Rectal smooth muscle tissue (tissue), 1 donor: ENCODE results near the gene S100A1.

Experiments used
- H3K27ac ChIP-seq: one replicate; pipeline ENCODE4 v1.7.0; 2013; ENCODE audit warnings: low read depth, low read length, inconsistent platforms
- H3K27me3 ChIP-seq: one replicate; pipeline ENCODE4 v1.7.0; 2013; ENCODE audit warnings: low read length; ENCODE audit not compliant: control insufficient read depth, insufficient read depth
- H3K36me3 ChIP-seq: one replicate; pipeline ENCODE4 v1.7.0; 2013; ENCODE audit warnings: low read length; ENCODE audit not compliant: control insufficient read depth, insufficient read depth
- H3K4me1 ChIP-seq: one replicate; pipeline ENCODE4 v1.7.0; 2013; ENCODE audit warnings: low read length; ENCODE audit not compliant: control insufficient read depth, insufficient read depth
- H3K4me3 ChIP-seq: one replicate; pipeline ENCODE4 v1.7.0; 2013; ENCODE audit warnings: low read length
- H3K9ac ChIP-seq: one replicate; pipeline ENCODE4 v1.7.0; 2013; ENCODE audit warnings: low read length

The S100A1 gene

DNA sequence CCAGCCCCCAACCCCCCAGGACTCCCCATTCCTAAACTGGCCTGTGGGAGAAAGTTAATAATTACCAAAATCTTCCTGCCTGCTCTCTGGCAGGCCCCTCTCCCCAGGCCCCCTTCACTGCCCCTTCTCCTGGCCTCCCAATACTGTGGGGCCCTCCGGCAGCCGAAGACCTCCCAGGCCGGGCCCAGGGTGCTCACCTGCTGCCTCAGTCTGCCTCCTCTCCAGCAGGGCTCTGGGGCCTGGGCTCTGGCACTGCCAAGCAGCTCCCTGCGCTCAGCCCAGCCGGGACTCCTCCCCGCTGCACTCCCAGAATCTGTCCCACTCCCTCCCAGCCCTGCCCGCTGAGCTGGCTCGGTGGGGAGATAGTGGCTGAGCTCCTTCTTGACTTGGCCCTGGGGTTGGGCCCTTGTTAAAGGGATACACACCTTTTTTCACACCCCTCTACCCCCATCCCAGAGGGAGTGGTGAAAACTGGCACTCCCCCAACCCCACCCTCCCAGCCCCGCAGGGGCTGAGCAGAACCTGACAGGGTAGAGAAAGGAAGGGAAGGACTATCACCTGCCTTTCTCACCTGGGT is 15.4 kb upstream of the S100A1 start, which contains the start of gene S100A16:
Gene S100A16 (minus strand): TSS at position 383 of the 577 bp plus-strand sequence. CDS start 4,986 bp downstream, outside the sequence.
- peak within 1 kb of the TSS; percentile 82 for H3K27ac ChIP-seq
- peaks cover 18% of the 10 kb centered on the region for H3K4me1 ChIP-seq
- H3K36me3 ChIP-seq = no peaks in the 10 kb centered on the region
- H3K27me3 ChIP-seq = no peaks in the 10 kb centered on the region
- H3K9ac ChIP-seq = peak within 1 kb of the TSS; percentile 64
- peak within 1 kb of the TSS; percentile 87 for H3K4me3 ChIP-seq

DNA sequence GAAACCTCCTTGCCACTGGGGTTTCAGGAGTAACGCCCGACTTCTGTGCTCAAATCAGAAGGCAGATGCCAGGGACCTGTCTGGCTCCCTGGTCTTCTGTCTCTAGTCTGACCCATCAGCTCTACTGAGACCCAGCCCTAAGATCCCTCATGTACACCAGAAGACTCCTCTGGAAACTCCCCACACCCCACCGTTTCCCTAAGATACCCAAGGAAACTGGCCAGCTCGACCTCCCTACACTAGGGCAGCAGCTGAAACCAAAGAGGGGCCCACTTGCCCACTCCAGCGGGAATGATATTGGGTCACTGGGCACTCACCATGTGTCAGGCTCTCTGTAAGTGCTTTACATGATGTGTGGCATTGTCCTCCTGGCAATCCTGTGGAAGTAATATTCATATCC is 14.8 kb upstream of the S100A1 start:
- Histone ChIP-seq H3K36me3 (no peaks in the 10 kb centered on the region), H3K4me3 (peak overlapping the region; percentile 87), H3K9ac (no peak overlapping the region), H3K27ac (peak overlapping the region; percentile 82), H3K27me3 (no peaks in the 10 kb centered on the region), H3K4me1 (peaks cover 18% of the 10 kb centered on the region)

DNA sequence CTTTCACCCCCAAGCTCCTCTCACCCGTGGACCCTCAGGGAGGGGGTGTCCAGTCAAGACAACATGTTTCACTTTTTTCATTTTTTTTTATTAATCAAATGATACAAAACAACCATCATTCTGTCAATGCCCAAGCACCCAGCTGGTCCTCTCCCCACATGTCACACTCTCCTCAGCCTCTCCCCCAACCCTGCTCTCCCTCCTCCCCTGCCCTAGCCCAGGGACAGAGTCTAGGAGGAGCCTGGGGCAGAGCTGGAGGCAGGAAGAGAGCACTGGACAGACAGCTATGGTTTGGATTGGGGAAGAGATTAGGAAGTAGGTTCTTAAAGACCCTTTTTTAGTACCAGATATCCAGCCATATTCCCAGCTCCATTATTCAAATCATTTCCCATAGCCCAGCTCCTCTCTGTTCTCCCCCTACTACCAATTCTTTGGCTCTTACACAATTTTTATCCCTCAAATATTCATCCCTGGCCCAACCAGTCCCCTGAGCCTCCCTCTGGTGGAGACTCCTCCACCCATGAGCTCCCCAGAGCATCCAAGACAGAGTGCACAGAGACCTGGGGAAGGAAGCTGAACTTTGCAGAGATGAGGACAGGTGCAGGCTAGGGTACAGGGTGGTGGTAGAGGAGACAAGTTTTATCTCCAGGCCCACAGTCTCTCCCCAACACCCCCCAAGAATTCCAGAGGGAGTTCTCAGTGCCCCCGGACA is 13.9 kb upstream of the S100A1 start:
- Histone ChIP-seq H3K4me1 (peaks cover 14% of the 10 kb centered on the region), H3K9ac (no peak overlapping the region), H3K4me3 (no peak overlapping the region), H3K27me3 (no peaks in the 10 kb centered on the region), H3K27ac (no peak overlapping the region), H3K36me3 (no peaks in the 10 kb centered on the region)

DNA sequence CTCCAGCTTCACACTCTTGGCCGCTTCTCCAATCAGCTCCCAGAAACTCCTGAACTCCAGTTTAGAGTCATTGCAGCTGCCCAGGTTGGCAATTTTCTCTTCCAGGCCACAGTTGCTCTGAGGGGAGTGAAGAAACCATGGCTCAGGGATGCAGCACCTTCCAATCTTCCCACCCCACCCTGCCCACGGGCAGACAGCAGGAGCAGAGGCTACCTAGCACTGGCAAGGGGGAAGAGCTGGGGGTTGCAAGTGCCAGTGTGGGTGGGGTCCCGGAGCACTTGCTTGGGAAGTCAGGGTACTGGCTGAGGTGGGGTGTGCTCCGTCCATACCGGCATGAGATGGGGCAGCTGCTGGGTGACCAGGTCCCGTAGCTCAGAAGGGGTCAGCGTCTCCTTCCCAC is 13.3 kb upstream of the S100A1 start:
- peaks cover 13% of the 10 kb centered on the region for H3K4me1 ChIP-seq
- H3K9ac ChIP-seq = no peak overlapping the region
- no peak overlapping the region for H3K27ac ChIP-seq
- no peaks in the 10 kb centered on the region for H3K27me3 ChIP-seq
- peaks cover 4% of the 10 kb centered on the region for H3K36me3 ChIP-seq
- H3K4me3 ChIP-seq = no peak overlapping the region

DNA sequence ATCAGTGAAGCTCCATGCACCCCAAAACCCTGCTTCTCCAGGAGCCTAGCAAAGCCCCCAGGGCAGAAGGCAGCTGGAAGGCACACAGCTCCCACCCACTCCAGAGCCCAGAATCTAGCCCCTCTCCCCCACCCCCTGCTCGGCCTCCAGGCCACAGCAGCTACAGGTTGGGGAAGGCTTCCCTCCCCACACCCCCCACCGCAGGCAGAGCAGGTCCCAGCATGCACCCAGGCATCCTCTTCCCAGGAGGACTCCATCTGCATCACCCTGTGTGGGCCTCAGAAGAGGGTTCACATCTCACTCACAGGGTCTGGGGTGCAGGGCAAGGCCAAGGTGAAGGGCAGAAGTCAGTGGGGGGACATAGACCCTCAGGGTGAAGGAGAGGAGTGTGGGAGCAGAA is 12.8 kb upstream of the S100A1 start:
- peak overlapping the region; percentile 51 for H3K4me3 ChIP-seq
- H3K27me3 ChIP-seq = no peaks in the 10 kb centered on the region
- H3K4me1 ChIP-seq = peaks cover 9% of the 10 kb centered on the region
- no peak overlapping the region for H3K27ac ChIP-seq
- H3K9ac ChIP-seq = no peak overlapping the region
- peaks cover 4% of the 10 kb centered on the region for H3K36me3 ChIP-seq

DNA sequence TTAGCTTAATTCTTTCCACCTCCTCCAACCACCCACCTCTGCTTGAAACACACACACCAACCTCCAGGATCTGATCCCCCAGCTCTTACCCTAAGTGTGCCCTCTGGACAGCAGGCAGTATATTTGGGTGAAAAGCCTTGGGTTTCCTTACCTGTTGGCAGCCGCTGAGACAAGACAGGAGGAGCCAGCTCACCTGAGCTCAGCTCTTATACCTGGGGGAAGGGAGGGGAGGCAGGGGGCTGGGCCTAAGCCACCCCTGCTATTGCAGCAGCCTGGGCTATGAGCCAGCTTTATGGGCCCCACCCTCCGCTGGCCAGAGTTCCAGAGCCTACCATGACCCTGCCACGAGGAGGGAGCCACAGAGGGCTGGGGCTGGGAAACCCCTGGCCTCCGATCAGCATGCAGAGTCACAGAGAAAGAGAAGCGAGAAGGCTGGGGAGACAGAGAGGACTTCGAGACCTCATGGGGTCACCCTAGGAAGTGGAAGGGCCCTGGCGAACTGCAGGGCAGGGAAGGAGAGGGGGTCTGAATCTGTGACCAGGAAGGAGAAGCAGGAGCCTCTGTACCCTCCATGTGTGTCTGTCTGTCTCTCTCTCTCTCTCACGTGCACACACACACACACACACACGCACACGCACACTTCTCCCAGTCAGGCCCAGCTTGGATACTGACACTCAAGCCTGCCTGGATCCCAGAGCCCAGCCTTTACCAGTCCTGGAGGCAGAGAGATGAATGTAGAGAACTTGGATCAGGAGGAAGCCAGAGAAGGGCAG is 11.9 kb upstream of the S100A1 start, which contains the start of gene S100A14:
Gene S100A14 (minus strand): TSS at position 182 of the 773 bp plus-strand sequence. CDS start 467 bp downstream, outside the sequence.
- Histone ChIP-seq H3K9ac (no peak within 1 kb of the TSS), H3K36me3 (peaks cover 4% of the 10 kb centered on the region), H3K4me1 (peaks cover 6% of the 10 kb centered on the region), H3K27ac (no peak within 1 kb of the TSS), H3K27me3 (no peaks in the 10 kb centered on the region), H3K4me3 (peak within 1 kb of the TSS; percentile 51)

DNA sequence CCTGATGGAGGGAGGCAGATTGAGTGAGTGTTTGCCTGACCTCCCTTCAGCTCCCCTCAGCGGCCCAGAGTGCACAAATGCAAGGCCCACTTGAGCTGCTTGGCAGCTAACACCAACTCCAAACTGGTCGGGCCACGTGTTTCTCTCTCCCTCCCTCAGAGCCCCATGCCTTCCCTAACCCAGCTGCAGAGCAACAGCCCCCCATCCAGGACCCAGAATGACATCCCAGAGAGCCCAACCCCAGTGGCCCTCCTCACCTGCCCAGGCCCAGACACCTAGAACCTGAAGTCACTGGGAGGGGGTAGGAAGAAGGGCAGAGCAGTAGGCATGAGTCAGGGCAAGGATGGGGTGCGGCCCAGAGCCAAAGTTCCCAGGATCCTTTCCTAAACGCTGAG is 11.3 kb upstream of the S100A1 start:
- Histone ChIP-seq H3K4me3 (no peak overlapping the region), H3K9ac (no peak overlapping the region), H3K27ac (no peak overlapping the region), H3K27me3 (no peaks in the 10 kb centered on the region), H3K4me1 (peaks cover 2% of the 10 kb centered on the region), H3K36me3 (peaks cover 4% of the 10 kb centered on the region)

DNA sequence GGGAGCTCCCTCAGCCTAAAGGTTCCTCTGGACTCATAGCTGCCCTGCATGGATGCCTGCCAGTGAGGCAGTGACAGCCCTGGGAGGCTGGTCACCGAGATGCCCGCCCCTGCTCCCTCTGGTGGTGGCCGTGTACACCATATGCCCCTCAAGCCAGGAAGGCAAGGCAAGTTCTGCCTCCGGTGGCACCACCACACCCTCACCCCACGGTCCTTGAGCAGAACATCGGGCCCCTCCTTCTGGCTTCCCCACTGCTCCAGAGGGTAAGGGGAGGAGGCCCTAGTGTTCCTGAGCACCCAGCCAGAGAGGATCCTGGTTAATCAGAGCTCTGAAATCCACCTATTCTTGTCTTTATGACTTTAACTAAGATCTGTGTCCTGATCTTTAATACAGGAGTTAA is 10.6 kb upstream of the S100A1 start:
- Histone ChIP-seq H3K4me3 (no peak overlapping the region), H3K27ac (no peak overlapping the region), H3K9ac (no peak overlapping the region), H3K36me3 (peaks cover 4% of the 10 kb centered on the region), H3K4me1 (peaks cover 2% of the 10 kb centered on the region), H3K27me3 (no peaks in the 10 kb centered on the region)

DNA sequence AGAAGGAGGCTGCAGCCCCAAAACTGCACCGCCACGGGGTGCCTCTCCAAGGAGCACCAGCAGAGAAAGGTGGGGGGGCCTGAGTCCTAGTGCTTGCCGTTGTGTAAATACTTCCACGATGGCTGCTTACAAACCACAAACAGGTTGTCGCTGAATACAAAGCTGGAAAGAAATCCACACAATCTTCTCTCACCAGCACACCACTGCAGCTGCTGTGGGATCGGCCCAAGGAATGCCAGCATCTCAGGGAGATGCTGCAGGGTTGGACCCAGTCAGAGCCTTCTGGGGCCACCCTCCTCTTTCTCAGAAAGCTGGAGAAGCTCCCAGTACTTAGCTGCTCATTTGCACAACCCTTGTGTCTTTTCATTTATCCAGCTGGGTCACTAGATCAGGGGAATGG is 9.1 kb upstream of the S100A1 start:
- Histone ChIP-seq H3K4me1 (peaks cover 1% of the 10 kb centered on the region), H3K9ac (no peak overlapping the region), H3K27ac (no peak overlapping the region), H3K27me3 (no peaks in the 10 kb centered on the region), H3K4me3 (no peak overlapping the region), H3K36me3 (peaks cover 4% of the 10 kb centered on the region)

DNA sequence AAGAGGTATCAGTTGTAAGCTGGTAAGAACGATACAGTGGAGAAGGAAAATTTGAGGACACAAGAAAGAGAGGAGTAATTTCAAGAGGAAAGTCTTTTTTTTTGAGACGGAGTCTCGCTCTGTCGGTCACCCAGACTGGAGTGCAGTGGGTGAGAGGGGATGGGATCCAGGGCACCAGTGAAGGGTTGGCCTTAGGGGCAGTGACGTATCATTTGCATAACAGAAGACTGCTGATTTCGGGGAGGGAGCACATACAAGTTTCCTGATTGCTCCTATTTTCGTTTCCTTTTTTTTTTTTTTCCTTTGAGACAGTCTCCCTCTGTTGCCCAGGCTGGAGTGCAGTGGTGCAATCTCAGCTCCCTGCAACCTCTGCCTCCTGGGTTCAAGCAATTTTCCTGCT is 5.1 kb upstream of the S100A1 start:
- no peak overlapping the region for H3K27ac ChIP-seq
- no peak overlapping the region for H3K4me3 ChIP-seq
- peaks cover 4% of the 10 kb centered on the region for H3K36me3 ChIP-seq
- H3K4me1 ChIP-seq = peaks cover 20% of the 10 kb centered on the region
- no peaks in the 10 kb centered on the region for H3K27me3 ChIP-seq
- H3K9ac ChIP-seq = no peak overlapping the region

DNA sequence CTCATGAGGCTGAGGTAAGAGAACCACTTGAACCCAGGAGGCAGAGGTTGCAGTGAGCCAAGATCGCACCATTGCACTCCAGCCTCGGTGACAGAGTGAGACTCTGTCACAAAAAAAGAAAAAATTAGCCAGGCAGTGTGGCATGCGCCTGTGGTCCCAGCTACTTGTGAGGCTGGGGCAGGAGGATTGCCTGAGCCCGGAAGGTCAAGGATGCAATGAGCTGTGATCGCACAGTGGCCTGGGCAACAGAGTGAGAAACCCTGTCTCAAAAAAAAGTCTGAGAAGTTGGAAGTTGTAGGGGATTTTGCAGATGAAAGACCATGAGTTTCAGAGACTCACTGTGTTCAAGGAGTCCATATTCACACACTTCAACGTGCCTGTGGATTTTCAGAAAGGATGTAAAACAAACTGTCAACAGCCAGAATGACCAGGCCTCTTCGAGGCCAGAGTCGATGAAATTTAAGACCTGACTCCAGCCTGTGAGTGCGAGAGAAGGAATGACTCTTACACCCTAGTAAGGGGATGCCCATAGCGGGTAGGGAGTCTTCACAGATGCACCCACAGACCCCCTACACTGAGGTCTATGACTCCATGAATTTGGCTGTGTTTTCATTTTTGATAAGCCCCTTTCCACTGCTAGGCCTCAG is 3.1 kb upstream of the S100A1 start:
- Histone ChIP-seq H3K4me1 (peaks cover 20% of the 10 kb centered on the region), H3K27me3 (no peaks in the 10 kb centered on the region), H3K9ac (no peak overlapping the region), H3K36me3 (no peaks in the 10 kb centered on the region), H3K4me3 (peak overlapping the region; percentile 19), H3K27ac (peak overlapping the region; percentile 94)

DNA sequence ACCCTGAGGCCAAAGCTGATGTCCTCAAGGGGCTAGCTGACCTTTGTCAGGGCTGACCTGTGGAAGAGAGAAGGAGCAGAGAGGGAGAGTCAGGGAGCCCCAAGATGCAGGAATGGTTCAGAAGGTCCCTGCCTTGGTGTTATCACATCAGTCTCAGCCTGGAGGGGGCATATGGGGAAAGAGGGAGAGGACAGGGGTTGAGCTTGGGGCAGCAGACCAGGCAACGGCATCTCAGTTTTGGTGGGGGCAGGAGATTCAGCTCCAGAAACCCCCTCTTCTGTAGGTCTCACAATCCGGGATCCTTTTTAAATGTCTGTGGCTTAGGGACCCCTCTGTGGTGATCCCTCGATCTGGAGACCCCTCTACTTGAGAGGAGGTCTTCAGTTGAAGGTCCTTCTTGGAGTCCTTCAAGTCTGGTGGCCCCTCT is 1.7 kb upstream of the S100A1 start:
- Histone ChIP-seq H3K4me3 (peak overlapping the region; percentile 78), H3K27ac (peak overlapping the region; percentile 94), H3K36me3 (no peaks in the 10 kb centered on the region), H3K9ac (no peak overlapping the region), H3K4me1 (peaks cover 20% of the 10 kb centered on the region), H3K27me3 (no peaks in the 10 kb centered on the region)
